CD14-positive monocyte (primary cell): Measurements from ENCODE around the gene TXNRD2. TPM values are rescaled to one million over a fixed set of nuclear protein-coding genes. Genes with fewer than 3 reads are reported as not detected.

Experiments
- DNase-seq, 3 donors: peaks; one replicate each; pipeline ENCODE4 v3.0.0-alpha.2; 2011 to 2022
- H2AFZ ChIP-seq: 2 replicates; pipeline ENCODE4 v1.6.0; 2012; ENCODE audit warnings: mild to moderate bottlenecking, low read depth, low read length, inconsistent platforms; ENCODE audit not compliant: insufficient read depth, poor library complexity, severe bottlenecking
- H3K27ac ChIP-seq, 2 donors: 1 replicate in 1 of 2; 2 replicates in 1 of 2; pipeline ENCODE4 v1.5.1; 2012 to 2013; ENCODE audit warnings: low read length in 2 of 2, control low read depth in 1 of 2, inconsistent platforms in 1 of 2, low read depth in 1 of 2, mild to moderate bottlenecking in 1 of 2
- H3K27me3 ChIP-seq, 2 donors: one replicate each; pipeline versions ENCODE4 v1.6.0 to v1.6.1; 2011 to 2013; ENCODE audit warnings: low read length in 2 of 2; ENCODE audit not compliant: control insufficient read depth in 2 of 2, insufficient read depth in 2 of 2
- H3K36me3 ChIP-seq, 2 donors: replicated peaks in 1 of 2; 1 replicate in 1 of 2; 2 replicates in 1 of 2; pipeline versions ENCODE4 v1.5.1 to v1.6.1; 2012 to 2013; ENCODE audit warnings: low read length in 2 of 2, control low read depth in 1 of 2, inconsistent platforms in 1 of 2, mild to moderate bottlenecking in 1 of 2; ENCODE audit not compliant: insufficient read depth in 2 of 2, control insufficient read depth in 1 of 2
- H3K4me1 ChIP-seq, 2 donors: 1 replicate in 1 of 2; 2 replicates in 1 of 2; pipeline versions ENCODE4 v1.5.1 to v1.6.1; 2012 to 2013; ENCODE audit warnings: low read length in 2 of 2, control low read depth in 1 of 2, inconsistent platforms in 1 of 2, mild to moderate bottlenecking in 1 of 2, moderate library complexity in 1 of 2; ENCODE audit not compliant: insufficient read depth in 2 of 2, control insufficient read depth in 1 of 2
- H3K4me2 ChIP-seq: replicated peaks from 2 replicates; pipeline ENCODE3; 2012; ENCODE audit warnings: low read length, moderate library complexity, mild to moderate bottlenecking; ENCODE audit not compliant: poor library complexity, severe bottlenecking; ENCODE audit errors: extremely low read depth
- H3K4me3 ChIP-seq, 3 experiments: fragments of 200-600 bp in 1 of 3; sonication (generic) in 1 of 3; replicated peaks in 1 of 3; 1 replicate in 2 of 3; 2 replicates in 1 of 3; pipeline ENCODE4 v1.5.1; 2011 to 2013; ENCODE audit warnings: low read length in 3 of 3, mild to moderate bottlenecking in 3 of 3, control low read depth in 2 of 3, low read depth in 2 of 3, inconsistent platforms in 1 of 3, moderate library complexity in 1 of 3
- H3K79me2 ChIP-seq: 2 replicates; pipeline ENCODE4 v1.6.0; 2012; ENCODE audit warnings: mild to moderate bottlenecking, control low read depth, inconsistent platforms, low read length, moderate library complexity; ENCODE audit not compliant: insufficient read depth
- H3K9ac ChIP-seq: 2 replicates; pipeline ENCODE4 v1.6.0; 2017; ENCODE audit warnings: low read length, mild to moderate bottlenecking; ENCODE audit not compliant: insufficient read depth, poor library complexity, severe bottlenecking
- H3K9me3 ChIP-seq, 2 donors: replicated peaks in 1 of 2; 1 replicate in 1 of 2; 2 replicates in 1 of 2; pipeline versions ENCODE4 v1.5.1 to v1.6.1; 2012 to 2013; ENCODE audit warnings: low read length in 2 of 2, control low read depth in 1 of 2; ENCODE audit not compliant: control insufficient read depth in 1 of 2, insufficient read depth in 1 of 2
- H4K20me1 ChIP-seq: 2 replicates; pipeline ENCODE4 v1.6.0; 2012; ENCODE audit warnings: mild to moderate bottlenecking, low read length, control low read depth, moderate library complexity; ENCODE audit not compliant: insufficient read depth
- H3K27ac Mint-ChIP-seq, 7 donors: one replicate each; pipeline ENCODE4 v1.8.0; 2020; ENCODE audit warnings: mild to moderate bottlenecking in 7 of 7, mixed read lengths in 7 of 7, moderate library complexity in 6 of 7, inconsistent platforms in 2 of 7
- H3K27me3 Mint-ChIP-seq, 3 donors: one replicate each; pipeline ENCODE4 v1.8.0; 2021 to 2022; ENCODE audit warnings: low read depth in 3 of 3, mild to moderate bottlenecking in 3 of 3, mixed read lengths in 3 of 3, moderate library complexity in 3 of 3, inconsistent platforms in 1 of 3
- H3K36me3 Mint-ChIP-seq, 2 donors: one replicate each; pipeline ENCODE4 v1.8.0; 2020; ENCODE audit warnings: mixed read lengths in 2 of 2, inconsistent platforms in 1 of 2, mild to moderate bottlenecking in 1 of 2
- H3K4me1 Mint-ChIP-seq: one replicate; pipeline ENCODE4 v1.8.0; 2020; ENCODE audit warnings: mild to moderate bottlenecking, mixed read lengths
- H3K4me3 Mint-ChIP-seq, 2 donors: one replicate each; pipeline ENCODE4 v1.8.0; 2020; ENCODE audit warnings: mild to moderate bottlenecking in 2 of 2, mixed read lengths in 2 of 2, moderate library complexity in 1 of 2
- H3K9me3 Mint-ChIP-seq, 7 donors: one replicate each; pipeline ENCODE4 v1.8.0; 2020 to 2022; ENCODE audit warnings: mixed read lengths in 7 of 7, mild to moderate bottlenecking in 6 of 7, moderate library complexity in 6 of 7, inconsistent platforms in 2 of 7
- CTCF ChIP-seq: fragments of 200-600 bp; IDR thresholded peaks from one replicate; pipeline ENCODE4 v1.8.0; 2022; ENCODE audit warnings: antibody characterized with exemption, mild to moderate bottlenecking
- WGBS: methylation state at CpG from one replicate; pipeline ENCODE4 v1.1.5; 2013; ENCODE audit warnings: missing lambda C conversion rate; ENCODE audit not compliant: insufficient coverage; 5-methylcytosine and 5-hydroxymethylcytosine counted together
- intact Hi-C, 2 donors: fragments of 100-400 bp; cut with micrococcal nuclease; formaldehyde crosslinking; loops; one replicate each; pipeline versions ENCODE4 v1.15.0 to v1.15.1; 2023
- polyA plus RNA-seq, 3 donors: library from polyadenylated mRNA; depleted of rRNA in 1 of 3; unstranded in 2 of 3; stranded (reverse) in 1 of 3; fragments of 300-500 nt in 2 of 3; fragments of >200 nt in 1 of 3; fragmentation: Illumina TruSeq in 2 of 3; gene quantifications; 1 replicate in 2 of 3; 2 replicates in 1 of 3; pipeline ENCODE4 v1.2.3, GENCODE V29; 2012 to 2021

Gene TXNRD2
- polyA plus RNA-seq, 3 donors: 24.9 to 54.9 (median 30.8) TPM

GRCh38 chr22:19846620-19847344 lies 94.8 kb downstream of the TXNRD2 start:
- H3K27me3 Mint-ChIP-seq: peaks cover 1 to 4% (median 1%) of the 10 kb centered on the region in 3 donors
- no peak overlapping the region for H3K4me3 Mint-ChIP-seq

More at GRCh38 chr22:19846620-19847344, 94.8 kb downstream of the TXNRD2 start:
- H2AFZ ChIP-seq: no peak overlapping the region
- H3K4me2 ChIP-seq: no peak overlapping the region
- intact Hi-C loops: no loop called here
- H3K79me2 ChIP-seq: peaks cover 3% of the 10 kb centered on the region
- no peak overlapping the region for H3K4me3 ChIP-seq
- H3K4me1 Mint-ChIP-seq: peaks cover 17% of the 10 kb centered on the region
- no peak for DNase-seq
- peaks cover 8 to 26% of the 10 kb centered on the region in 2 donors for H3K36me3 Mint-ChIP-seq
- 99% methylated on average over 5 of the region's 9 CpGs for WGBS
- peaks cover 18 to 22% of the 10 kb centered on the region in 2 donors for H3K4me1 ChIP-seq
- peaks cover 11 to 18% of the 10 kb centered on the region in 2 donors for H3K36me3 ChIP-seq
- H3K27me3 ChIP-seq: no peaks in the 10 kb centered on the region
- H3K9ac ChIP-seq: no peak overlapping the region
- no peaks in the 10 kb centered on the region for H3K9me3 ChIP-seq
- H4K20me1 ChIP-seq: no peaks in the 10 kb centered on the region
- H3K27ac ChIP-seq: no peak overlapping the region
- H3K27ac Mint-ChIP-seq: no peak overlapping the region
- no peak for TF ChIP-seq CTCF
- peaks cover 0 to 7% (median 2%) of the 10 kb centered on the region in 7 donors for H3K9me3 Mint-ChIP-seq
